HTERT RPE-1 (cell line): ENCODE results near the gene PITX2.

ENCODE experiments used
- in situ Hi-C: fragments of 300-500 bp; cut with MboI; formaldehyde crosslinking; loops from 4 replicates; pipeline ENCODE4 v1.14.3; 2020; ENCODE audit warnings: low sequenced_read_pairs

The PITX2 gene

DNA sequence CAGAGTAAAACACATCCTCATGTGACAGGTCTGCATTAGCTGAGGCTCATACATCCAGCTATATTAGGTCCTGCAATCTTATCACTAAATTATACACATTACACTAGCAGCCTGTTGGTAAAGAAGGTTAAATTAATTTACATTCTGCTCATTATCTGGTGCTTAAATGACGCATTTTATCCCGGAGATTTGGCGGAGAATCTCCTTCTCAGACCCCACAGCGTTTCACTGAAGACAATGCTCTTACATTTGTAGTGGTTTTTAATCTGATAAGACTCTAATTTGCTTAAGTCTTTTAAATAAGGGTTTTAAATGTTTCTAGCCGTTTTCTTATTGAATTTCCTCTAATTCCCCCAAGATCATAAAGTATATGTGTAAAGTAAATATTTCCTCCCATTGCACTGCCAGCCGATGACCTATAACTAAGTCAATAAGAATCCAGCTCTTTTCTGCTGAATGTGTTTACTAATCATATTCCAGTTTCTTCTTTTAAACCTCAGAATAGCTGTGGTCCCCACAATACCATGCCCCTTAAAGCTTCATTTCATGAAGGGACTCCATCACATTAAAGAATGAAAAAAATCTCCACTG is 2.1 kb upstream of the PITX2 start:
- in situ Hi-C loops: no loop called here

DNA sequence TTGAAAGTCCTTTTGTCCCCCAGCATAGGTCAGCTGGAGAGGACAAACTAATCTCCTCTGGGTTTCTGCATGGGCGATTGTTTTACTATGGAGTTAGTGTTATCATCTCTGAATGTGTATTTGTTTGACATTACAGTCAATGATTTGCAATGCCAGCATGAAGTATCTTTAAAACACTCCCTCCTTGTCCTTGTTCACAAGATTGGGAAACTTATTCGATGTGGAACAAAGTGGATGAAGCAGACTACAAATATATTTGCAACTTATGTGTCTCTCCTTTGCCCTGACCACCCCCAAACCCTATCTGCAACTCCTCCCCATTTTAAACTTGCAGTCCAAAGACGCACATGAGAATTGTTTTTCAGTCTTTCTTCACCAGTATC is 1.5 kb upstream of the PITX2 start:
- in situ Hi-C loops: no loop called here

DNA sequence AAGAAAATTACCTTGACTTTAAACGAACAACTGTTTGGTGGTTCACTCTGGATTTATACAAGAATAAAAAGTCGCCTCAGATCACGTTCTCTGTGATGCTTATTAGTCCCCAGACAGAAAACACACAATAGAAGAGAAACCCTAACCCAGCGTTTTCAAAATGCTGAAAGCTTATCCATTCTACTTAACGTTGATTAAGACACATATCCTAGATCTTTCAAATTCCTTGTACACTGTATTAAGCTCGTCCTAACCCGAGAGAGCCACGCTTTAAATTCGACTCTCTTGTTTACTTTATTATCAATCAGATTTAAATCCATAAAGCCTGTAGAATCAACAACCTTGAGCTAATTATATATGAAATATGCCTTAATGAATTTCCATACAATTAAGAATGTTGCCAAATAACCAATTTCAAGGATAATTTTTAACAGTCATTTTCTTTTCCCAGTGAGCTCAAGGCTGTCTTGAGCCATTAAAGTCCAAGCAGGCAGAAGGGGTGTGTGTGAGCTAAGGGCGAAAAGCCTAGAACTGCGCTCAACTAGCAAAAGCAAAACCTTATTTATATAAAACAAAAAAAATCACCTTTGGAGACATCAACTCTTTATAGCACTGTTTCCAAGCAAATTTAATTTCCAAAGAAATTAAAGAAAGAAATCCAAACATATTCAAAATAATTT is 981 bp upstream of the PITX2 start:
- in situ Hi-C loops: no loop called here

DNA sequence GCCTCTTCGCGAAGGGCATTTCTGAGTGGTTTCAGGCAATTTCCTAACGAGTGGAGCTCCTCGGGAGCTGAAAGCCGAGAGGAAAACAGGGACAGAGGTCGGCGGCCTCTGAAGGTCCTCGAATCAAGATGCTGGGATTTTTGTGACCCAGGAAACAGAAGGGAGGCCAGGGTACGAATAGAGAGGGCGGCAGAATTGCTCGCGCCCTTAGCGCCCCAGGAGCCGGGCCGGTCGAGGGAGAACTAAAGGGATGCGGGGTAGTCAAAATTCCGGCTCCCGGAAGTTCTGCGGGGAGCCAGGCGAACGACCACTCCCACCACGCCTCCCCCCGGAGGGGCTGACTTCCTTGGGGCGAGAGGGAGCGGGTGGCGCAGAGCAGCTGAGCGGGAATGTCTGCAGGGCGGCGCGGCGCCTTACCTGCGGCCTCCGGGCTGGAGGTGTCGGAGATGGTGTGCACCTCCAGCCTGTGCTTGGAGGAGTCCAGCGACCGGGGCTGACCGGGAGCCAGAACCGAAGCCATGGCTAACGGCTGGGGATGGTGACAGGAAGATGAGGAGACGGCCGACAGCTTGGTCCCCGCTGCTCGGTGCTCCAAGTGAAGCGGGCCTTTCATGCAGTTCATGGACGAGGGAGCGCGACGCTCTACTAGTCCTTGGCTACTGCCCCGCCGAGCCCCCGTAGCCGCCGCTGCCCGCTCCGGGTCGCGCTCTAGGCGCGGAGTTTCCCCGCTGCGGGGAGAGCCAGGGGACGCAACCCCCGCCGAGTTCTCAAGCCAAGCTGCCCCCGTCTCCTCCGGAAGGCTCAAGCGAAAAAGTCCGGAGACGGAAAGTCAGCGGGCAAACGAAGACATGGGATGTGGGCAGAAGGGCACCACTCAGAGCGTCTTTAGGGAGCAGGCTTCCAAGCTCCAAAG is 782 bp downstream of the PITX2 start:
- in situ Hi-C loops: no loop called here

DNA sequence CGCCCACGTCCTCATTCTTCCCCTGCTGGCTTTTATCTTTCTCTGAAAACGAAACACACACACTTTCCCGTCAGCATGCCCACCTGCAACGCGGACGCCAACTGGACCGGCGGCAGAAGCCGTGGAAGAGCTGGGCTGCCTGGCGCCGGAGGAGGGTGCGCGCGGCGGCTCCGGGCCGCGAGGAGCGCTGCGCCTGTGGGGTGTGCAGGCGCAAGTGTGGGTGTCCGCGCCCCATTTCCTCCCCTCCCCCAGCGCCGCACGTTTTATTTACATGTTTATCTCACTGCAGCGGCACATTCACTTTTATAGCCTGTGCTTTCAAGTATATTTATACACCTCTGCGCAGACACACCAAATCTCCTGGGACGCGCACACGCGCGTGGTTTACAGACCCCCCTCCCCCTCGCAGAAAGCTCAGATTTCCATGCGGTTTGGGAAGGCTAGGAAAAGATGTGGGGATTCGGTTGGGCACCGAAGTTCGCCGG is 1.5 kb downstream of the PITX2 start:
- in situ Hi-C loops: no loop called here

DNA sequence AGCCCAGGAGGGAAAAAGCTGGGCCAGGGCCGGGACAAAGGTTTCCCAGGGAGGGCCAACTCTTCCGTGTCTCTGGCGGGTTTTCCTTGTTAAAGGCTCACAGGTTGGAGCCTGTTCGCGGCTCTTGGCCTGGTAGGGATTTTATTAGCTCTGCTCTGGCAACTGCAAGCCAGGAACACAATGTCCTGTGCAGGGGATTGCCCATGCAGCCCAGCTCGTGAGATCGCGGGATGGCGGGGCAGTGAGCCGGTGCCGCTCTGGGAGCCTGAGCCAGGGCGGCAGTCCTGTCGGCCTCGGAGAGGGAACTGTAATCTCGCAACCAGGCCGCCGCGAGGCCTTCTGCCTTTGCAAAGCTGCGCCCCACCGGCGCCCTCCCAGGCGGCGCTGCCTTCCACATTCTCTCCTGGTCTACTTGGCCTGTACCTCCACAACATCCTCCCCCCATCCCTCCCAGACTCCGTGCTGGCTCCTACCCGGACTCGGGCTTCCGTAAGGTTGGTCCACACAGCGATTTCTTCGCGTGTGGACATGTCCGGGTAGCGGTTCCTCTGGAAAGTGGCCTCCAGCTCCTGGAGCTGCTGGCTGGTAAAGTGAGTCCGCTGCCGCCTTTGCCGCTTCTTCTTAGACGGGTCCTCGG is 2.1 kb downstream of the PITX2 start:
- in situ Hi-C loops: no loop called here

DNA sequence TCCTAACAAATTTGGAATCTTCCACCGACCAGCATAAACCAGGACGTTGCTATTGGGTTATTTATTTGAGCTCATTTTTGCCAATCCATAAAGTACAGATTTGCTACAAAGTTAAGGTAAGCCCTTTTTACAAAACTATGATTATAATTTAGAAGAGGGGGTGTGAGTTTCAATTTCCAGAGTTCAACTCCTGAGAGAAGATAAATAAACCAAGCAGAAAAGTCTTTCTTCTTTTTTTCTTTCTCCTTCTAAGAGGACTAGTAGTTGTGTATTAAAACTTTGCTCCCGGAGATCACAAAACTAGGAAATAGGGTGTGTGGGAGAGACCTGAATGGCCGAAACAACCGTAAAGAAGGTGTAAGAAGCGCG is 2.6 kb downstream of the PITX2 start:
- in situ Hi-C loops: no loop called here

DNA sequence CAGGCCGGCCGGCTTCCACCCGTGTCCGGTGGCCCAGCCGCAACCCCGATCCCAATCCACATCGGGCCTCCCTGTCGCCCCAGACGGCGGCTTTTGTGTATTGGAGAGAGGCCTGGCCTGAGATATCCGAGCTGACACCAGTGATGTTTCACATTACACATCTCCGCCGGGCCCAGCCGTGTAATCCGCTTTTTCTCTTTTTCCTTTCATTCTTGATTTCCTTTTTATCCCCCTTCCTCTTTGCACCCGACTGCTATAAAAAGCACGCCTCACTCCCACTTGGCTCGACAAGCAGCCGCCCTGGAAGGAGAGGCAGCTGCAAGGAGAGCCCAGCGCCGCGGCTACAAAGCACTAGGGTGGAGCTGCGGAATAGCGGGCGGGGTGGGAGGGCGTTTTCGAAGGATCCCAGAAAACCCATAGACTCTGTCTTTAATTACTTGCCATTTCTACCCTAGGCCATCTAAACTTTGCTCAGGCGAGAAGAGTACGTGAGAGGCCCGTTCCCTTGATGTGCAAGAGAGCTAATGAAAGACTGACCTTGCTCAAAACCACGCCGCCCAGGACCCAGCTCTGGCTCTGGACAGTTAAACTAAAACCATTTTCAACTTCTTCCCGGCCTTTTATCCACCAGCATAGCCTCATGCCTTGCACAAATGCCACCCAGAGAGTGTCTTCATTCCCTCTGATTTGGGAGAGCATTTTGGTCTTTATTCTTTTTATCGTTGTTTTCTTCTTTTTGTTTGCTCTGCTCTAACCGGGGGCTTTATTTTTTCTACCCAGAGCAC is 3.2 kb downstream of the PITX2 start:
- in situ Hi-C loops: no loop called here

DNA sequence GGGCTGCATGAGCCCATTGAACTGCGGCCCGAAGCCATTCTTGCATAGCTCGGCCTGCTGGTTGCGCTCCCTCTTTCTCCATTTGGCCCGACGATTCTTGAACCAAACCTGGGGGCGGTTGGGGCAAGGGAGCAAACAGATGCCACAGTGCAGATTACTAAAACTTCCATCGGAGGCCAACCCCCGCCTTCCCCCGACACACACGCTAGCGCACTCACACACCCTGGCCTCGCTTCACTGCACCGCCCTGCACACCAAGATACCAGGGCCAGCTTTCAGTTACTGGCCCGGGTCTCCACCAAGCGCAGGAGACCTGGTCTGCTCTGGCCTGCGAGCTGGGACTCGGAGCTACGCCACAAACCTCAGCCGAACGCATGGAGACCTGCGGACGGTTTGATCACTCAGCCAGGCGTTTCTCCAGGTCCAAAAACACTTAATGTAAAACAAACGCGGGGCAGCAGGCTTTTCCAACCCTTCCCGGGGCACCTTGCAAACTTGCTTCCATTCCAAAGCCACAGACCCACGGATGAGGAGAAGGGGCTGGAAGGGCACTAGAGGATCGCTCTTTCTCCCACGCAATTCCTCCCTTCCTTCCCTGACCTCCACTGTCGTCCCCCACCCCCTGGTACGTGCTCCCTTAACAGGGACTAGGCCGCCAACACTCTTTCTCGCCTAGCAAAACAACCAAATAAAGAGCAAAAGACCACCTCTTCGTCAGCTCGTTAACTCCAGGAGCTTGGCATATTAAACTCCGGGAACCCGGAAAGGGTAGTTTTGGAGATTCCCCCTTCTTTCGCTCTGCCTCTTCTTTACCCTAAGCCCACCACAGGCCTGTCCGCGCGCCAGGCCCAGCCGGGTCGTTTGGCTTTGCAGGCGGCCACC is 4.1 kb downstream of the PITX2 start:
- in situ Hi-C loops: no loop called here

DNA sequence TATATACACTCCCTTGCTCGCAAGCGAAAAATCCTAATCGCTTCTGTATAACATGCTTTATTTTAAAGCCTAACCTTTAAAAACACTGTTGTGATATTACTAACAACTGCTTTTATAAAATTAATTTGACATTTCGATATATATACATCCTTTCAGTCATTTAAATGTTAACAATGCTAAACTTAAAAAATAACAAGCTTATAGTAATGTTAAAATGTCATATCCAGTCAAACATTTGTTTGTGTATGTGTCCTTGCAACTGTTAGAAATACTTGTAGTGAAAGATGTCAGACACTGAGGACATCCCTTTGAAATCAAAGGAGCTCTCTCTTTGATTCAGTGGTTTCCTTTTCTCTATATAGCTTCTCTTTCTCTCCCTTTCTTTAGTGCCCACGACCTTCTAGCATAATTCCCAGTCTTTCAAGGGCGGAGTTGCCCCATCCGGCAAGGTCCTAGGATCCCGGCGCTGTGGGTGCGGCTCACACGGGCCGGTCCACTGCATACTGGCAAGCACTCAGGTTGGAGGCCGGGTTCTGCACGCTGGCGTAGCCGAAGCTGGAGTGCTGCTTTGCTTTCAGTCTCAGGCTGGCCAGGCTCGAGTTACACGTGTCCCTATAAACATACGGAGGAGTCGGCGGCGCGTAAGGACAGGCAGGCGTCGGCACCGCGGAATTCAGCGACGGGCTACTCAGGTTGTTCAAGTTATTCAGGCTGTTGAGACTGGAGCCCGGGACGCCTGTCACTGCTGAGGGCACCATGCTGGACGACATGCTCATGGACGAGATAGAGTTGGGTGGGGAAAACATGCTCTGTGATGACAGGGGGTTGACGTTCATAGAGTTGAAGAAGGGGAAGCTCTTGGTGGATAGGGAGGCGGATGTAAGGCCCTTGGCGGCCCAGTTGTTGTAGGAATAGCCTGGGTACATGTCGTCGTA is 5.0 kb downstream of the PITX2 start:
- in situ Hi-C loops: no loop called here

DNA sequence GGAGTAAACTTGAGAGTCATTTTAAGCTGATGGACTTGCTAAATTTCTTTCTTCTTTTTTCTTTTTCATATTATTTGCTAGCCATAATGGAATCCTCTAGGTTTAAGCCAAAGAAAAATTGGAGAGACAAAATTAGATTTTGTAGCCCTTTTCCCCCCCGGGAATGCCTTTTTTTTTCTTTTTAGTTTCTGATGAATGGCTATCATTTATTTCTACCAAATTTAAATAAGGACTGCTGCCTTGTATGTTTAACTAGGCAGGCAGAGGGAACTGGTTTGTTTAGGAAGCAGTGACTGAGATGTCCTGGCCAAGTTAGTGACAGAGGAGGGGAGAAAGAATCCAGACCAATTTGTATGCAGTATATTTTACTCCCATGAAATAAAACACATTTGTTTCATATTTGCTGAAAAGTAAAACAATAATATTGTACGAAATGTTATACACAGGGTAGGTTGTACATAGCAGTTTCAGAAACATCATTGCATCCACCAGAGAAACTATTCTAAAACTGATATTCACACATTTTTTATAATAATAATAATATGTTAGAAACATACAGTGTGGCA is 5.7 kb downstream of the PITX2 start:
- in situ Hi-C loops: no loop called here

DNA sequence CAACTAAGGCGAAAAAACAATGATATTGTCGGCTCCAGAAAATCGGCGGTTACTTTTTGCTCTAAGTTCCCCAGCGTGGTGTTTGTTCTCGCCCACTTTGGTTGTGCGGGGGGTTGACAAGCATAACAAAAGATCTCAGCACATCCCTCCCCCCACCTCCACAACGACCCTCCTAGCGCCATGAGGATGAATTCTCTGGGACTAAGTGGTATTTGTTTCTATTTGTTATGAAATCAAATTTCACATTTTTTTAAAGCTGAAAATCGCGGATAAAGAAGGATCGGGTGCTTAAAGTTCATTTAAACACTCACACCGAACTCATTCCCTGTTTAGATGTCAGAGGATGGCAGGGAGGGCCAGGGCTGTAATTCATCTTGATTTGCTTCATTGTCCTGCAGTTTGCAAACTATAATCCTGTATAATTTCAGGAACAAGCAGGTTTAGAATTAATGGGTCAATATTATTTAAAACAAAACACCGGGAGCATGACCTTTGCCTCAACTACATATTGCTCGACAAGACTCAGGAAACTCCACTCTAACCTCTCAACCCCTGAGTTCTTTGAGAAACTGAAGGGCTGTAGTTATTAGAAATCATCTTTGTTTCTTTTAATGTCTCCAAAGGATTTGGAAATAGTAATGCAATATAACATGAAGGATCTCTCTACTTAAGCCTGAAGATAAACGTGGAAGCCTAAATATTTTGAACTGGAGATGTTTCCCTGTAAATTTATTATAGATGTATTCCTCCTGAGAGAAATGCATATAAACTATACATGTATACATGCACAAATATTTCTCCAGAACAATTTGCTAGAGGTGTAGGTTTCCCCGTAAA is 6.4 kb downstream of the PITX2 start:
- in situ Hi-C loops: no loop called here

DNA sequence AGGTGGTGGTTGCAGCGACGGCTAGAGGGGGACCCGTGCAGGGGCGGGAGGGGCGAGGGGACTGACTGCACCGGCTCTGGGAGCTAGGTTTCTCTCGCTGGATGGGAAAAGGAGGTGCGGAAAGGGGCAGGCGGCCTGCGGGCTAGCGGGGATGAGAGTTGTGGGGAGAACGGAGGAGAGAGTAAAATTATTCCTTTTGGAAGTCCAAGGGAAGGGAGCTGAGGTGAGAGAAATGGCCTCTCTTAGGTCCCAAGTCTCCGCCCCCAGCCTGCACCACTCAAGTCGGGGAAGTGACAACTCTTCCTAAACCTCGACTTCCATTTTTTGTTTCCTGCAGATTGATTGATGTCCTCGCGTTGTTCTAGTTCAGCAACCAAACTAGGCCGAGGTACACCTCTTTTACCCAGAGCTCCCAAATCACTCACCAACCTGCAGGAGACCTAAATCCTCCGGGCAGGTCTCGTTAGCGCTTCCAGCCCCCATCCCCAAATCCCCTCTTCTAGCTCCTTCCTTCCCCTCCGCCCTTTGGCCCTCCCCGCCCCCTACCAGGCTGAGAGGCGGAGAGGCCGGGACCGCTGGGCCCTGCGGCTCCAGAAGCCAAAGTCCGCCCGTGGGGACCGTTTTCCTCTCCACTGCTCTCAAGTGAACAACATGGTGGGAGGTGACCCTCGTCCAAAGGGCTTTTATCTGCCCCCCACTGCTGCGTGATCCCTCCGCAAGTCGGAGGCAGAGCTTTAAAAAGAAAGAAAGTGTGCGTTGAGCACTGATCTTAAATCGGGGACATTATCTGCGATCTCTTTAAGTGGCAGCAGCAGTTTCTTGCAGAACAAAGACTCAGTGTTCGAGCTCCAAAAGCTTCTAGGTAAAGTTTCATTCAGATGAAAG is 7.3 kb downstream of the PITX2 start:
- in situ Hi-C loops: no loop called here

DNA sequence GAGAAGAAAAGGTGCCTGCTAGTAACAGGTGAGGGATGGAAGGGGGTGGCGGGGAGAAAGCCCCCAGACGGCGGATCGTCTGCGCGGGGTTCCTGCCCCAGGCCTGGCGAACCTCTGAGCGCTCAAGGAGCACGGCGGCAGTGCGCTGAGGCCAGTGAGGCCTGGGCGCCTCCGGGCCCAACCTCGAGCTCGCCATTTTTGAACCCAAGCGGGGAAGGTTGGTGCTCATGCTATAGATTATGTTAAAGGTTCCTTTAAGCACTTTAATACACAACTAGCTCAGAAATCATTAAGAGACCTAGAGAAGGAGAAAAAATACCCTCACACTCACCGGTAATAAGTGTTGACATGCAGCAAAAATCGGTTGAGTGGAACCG is 7.9 kb downstream of the PITX2 start:
- in situ Hi-C loops: no loop called here

DNA sequence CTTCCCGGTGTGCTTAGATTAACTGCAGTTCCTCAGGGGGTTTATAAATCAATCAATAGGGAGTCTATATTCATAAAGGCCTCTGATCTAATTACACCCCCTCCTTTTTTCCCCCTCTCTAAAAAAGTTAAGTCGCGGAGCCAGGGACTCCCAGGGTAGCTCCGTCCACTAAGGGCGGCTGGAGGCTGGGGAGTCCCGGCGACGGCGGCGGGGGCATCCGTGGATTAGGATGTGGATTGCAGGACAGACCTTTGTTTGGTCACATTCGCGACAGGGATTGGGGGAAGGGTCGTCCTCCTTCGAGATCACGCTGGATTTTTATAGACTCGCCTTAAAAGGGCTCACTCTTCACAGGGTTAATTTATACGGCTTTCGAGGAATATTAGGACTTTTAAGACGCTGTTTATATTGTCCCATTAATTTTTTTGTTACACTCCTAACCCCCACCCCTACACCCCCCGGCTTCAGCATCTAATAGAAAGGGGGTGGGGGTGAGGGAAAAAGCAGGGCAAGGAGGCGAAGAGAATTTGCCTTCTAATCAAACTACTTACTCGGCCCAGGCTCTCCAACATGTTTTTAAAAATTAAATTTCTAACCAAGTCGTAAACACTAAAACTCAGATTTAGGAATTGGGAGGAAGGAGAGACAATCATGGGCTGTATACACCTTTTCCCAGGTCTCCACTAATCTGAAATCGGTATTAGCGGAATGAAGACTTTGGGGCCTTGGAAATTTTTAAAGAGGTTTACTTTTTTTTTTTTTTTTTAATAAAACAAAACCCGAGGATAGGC is 8.5 kb downstream of the PITX2 start:
- in situ Hi-C loops: no loop called here

DNA sequence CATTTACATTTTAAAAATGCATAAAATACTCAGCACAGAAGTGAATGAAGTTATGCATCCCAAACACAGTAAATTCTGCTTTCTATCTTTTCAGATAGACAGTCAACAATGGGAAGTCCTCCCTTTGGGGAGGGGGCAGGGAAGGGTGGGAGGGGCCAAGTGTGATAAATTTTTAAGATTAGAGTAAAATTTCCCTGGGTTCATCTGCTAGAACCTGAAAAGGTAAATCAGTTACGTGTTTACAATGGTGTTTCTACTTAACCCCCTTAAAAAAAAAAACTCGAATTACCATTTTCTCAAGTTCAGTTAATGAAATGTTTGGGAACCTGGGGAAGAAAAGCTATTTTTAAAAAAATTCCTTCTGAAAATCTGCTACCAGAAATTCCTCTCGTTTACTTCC is 9.1 kb downstream of the PITX2 start:
- in situ Hi-C loops: no loop called here
